ENCODE data around the gene ZSWIM6.

GRCh38 chr5:61425918-61426317 is 93.9 kb downstream of the ZSWIM6 start:
- TF ChIP-seq POLR2A (IDR thresholded peaks at IDR 0.05) (no peak), CTCF (IDR thresholded peaks at IDR 0.05 in 4 of 5, conservative IDR thresholded peaks at IDR 0.05 in 1 of 5) (no peak)
